Measurements from ENCODE around the gene ZNF813.
"Not testable (repeated sequence)": the region's sequence is repeated elsewhere in the genome, so short reads cannot be mapped to it uniquely, and the experiment has no call there.

The ZNF813 gene

DNA sequence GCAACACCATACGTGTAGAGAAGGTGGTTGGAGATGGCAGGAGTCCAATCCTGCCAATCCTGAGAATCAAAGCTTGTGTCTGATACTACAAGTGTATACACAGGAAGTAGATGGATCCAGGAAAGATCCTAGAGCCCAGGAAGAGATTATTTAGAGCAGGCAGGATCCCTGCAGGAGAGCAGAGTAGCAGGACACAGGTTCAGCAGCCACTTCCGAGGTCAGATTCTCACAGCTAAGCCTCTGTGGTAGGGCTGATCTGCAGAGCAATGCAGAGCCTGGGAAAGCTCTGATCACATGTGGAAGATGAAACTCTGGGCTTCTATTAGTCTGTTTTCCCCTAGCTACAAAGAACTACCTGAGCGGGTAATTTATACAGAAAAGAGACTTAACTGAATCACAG, 41.9 kb downstream of the ZNF813 start:
- Histone ChIP-seq H3K9me3 (ENCODE audit: control insufficient read depth, insufficient read depth, low read length) (no peaks in the 10 kb centered on the region), H3K27me3 (ENCODE audit: control insufficient read depth, insufficient read depth, low read length) (no peaks in the 10 kb centered on the region), H3K4me3 (ENCODE audit: low read depth, low read length) (no peak overlapping the region), H3K27ac (ENCODE audit: low read depth, low read length) (no peak overlapping the region), H3K36me3 (ENCODE audit: control insufficient read depth, insufficient read depth, low read length) (no peaks in the 10 kb centered on the region), H3K9ac (ENCODE audit: low read depth, low read length) (no peak overlapping the region), H3K4me1 (ENCODE audit: control insufficient read depth, insufficient read depth, low read length) (peaks cover 6% of the 10 kb centered on the region)

DNA sequence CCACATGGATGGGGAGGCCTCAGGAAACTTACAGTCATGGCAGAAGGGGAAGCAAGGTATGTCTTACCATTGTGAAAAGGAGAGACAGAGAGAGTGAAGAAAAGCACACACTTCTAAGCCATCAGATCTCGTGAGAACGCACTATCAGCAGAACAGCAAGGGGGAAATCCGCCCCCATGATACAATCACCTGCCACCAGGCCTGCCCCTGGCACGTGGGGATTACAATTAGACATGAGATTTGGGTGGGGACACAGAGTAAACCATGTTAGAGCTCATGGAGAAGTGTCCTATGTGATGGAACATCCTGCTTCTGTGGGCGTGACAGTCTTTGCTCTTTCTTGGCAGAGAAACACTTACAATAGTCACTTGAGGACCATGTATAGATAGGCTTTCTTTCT, 42.3 kb downstream of the ZNF813 start:
- H3K4me3 ChIP-seq (ENCODE audit: low read depth, low read length): no peak overlapping the region
- no peak overlapping the region for H3K9ac ChIP-seq (ENCODE audit: low read depth, low read length)
- no peak overlapping the region for H3K27ac ChIP-seq (ENCODE audit: low read depth, low read length)
- H3K36me3 ChIP-seq (ENCODE audit: control insufficient read depth, insufficient read depth, low read length): no peaks in the 10 kb centered on the region
- no peaks in the 10 kb centered on the region for H3K9me3 ChIP-seq (ENCODE audit: control insufficient read depth, insufficient read depth, low read length)
- H3K27me3 ChIP-seq (ENCODE audit: control insufficient read depth, insufficient read depth, low read length): no peaks in the 10 kb centered on the region
- 0 out of 2 replicates have a peak, but pooled peaks cover 2% of the 10 kb centered on the region for H3K4me1 ChIP-seq (ENCODE audit: control insufficient read depth, insufficient read depth, low read length)

DNA sequence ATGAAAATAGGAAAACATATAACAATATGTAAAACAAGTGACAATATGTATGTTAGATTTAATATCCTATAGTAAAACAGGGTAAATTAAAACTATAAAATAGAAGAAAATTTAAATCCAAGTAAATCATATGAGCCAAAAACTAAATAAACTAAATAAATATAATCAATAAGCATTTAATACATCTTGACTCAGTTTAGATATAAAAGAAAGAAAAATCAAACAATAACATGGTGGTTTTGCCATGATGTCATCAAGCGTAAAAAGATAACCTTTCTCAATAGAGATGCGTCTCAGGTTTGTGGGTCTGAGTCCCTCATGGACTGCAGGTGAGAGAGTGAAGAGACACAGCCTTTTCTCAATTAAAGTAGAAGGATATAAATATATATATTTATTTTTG, 43.8 kb downstream of the ZNF813 start:
- H3K9me3 ChIP-seq (ENCODE audit: control insufficient read depth, insufficient read depth, low read length): no peaks in the 10 kb centered on the region
- no peak overlapping the region for H3K4me3 ChIP-seq (ENCODE audit: low read depth, low read length)
- 0 out of 2 replicates have a peak, but pooled peaks cover 2% of the 10 kb centered on the region for H3K4me1 ChIP-seq (ENCODE audit: control insufficient read depth, insufficient read depth, low read length)
- no peak overlapping the region for H3K27ac ChIP-seq (ENCODE audit: low read depth, low read length)
- H3K9ac ChIP-seq (ENCODE audit: low read depth, low read length): no peak overlapping the region
- H3K36me3 ChIP-seq (ENCODE audit: control insufficient read depth, insufficient read depth, low read length): no peaks in the 10 kb centered on the region
- no peaks in the 10 kb centered on the region for H3K27me3 ChIP-seq (ENCODE audit: control insufficient read depth, insufficient read depth, low read length)

DNA sequence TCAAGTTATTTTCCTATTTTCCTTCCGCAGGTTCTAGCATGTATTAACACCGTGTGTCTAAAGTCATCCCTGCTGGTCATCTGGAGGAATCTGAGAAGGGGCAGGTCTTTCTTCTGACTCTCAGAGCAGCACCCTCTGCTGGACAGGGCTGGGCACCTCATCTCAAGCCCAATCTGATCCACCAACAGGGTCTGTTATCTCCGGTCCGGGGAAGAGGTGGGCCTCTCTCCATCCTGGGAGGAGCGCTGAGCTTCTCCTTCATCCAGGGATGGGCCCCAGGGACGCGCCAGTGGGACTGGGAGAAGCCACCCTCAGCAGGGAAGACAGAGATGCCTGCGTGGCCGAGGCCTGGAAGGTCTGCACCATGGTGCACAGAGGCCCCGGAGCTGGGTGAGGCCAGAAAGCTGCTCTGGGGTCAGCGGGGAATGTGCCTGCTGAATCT, 44.4 kb downstream of the ZNF813 start:
- no peak overlapping the region for H3K4me3 ChIP-seq (ENCODE audit: low read depth, low read length)
- H3K4me1 ChIP-seq (ENCODE audit: control insufficient read depth, insufficient read depth, low read length): 0 out of 2 replicates have a peak, but pooled peaks cover 2% of the 10 kb centered on the region
- no peaks in the 10 kb centered on the region for H3K9me3 ChIP-seq (ENCODE audit: control insufficient read depth, insufficient read depth, low read length)
- no peaks in the 10 kb centered on the region for H3K27me3 ChIP-seq (ENCODE audit: control insufficient read depth, insufficient read depth, low read length)
- H3K36me3 ChIP-seq (ENCODE audit: control insufficient read depth, insufficient read depth, low read length): no peaks in the 10 kb centered on the region
- no peak overlapping the region for H3K27ac ChIP-seq (ENCODE audit: low read depth, low read length)
- no peak overlapping the region for H3K9ac ChIP-seq (ENCODE audit: low read depth, low read length)

DNA sequence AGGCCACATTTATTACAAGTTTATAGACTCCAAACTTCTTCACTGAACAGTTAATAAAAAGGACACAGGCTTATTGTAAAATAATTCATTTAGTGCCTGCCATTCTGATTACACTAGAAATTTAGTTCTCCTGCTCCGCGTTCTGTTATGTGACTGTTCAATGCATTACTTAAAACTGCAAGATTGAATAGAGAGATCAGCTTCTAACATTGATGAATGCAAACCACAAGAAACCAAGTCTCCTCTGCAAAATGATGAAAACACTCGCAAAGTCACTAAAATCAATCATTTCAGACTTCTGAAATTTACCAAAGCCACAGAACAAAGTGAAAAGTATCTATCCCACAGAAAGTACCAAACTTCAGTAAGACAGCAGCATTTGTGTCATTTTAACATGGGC, 47.5 kb downstream of the ZNF813 start:
- H3K27me3 ChIP-seq (ENCODE audit: control insufficient read depth, insufficient read depth, low read length); H3K36me3 ChIP-seq (ENCODE audit: control insufficient read depth, insufficient read depth, low read length); H3K27ac ChIP-seq (ENCODE audit: low read depth, low read length); H3K9me3 ChIP-seq (ENCODE audit: control insufficient read depth, insufficient read depth, low read length); H3K9ac ChIP-seq (ENCODE audit: low read depth, low read length); H3K4me1 ChIP-seq (ENCODE audit: control insufficient read depth, insufficient read depth, low read length); H3K4me3 ChIP-seq (ENCODE audit: low read depth, low read length): not testable (repeated sequence)

DNA sequence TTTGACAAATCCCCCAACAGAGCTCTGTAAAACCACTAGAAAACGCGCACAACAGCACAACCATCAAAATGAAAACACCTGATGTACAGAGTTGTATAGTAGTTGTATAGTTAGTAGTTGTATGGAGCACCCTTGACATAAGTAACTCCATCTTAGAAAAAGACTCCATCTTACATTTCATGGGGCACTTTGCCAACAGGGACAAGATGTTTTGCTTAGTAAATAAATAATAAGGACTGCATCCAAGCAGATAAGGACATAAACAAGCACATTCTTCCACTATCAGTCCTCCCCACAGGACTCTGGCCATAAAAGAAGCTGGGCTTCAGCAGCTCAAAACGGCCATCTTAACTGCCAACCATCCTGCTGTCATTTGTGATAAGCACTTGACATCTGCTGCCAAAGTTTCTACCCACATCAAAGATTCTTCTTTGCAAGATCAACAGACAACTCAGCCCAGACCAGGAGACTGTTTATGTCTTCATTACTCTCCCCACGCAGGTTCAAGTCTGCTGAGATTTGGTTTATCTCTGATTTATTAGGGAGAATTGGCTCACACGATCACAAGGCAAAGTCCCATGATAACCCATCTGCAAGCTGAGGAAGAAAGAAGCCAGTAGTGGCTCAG, 49.7 kb downstream of the ZNF813 start:
- H3K27ac ChIP-seq (ENCODE audit: low read depth, low read length): no peak overlapping the region
- H3K9me3 ChIP-seq (ENCODE audit: control insufficient read depth, insufficient read depth, low read length): no peaks in the 10 kb centered on the region; the same call in 1 of the 2 replicates
- H3K4me1 ChIP-seq (ENCODE audit: control insufficient read depth, insufficient read depth, low read length): peaks cover 2% of the 10 kb centered on the region; the same call in 1 of the 2 replicates
- H3K27me3 ChIP-seq (ENCODE audit: control insufficient read depth, insufficient read depth, low read length): no peaks in the 10 kb centered on the region
- no peak overlapping the region for H3K4me3 ChIP-seq (ENCODE audit: low read depth, low read length)
- H3K9ac ChIP-seq (ENCODE audit: low read depth, low read length): no peak overlapping the region
- H3K36me3 ChIP-seq (ENCODE audit: control insufficient read depth, insufficient read depth, low read length): no peaks in the 10 kb centered on the region

DNA sequence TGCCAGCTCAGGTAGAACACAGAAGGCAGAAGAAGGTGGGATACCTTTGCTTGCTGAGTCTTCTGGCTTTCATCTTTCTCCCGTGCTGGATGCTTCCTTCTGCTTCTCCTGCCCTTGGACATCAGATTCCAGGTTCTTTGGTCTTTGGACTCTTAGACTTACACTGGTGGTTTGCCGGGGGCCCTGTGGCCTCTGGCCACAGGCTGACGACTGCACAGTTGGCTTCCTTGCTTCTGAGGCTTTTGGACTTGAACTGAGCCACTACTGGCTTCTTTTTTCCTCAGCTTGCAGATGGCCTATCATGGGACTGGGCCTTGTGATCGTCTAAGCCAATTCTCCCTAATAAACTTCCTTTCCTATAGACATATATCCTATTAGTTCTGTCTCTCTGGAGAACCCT, 50.6 kb downstream of the ZNF813 start:
- Histone ChIP-seq H3K36me3 (ENCODE audit: control insufficient read depth, insufficient read depth, low read length) (peaks cover 9% of the 10 kb centered on the region), H3K9me3 (ENCODE audit: control insufficient read depth, insufficient read depth, low read length) (no peaks in the 10 kb centered on the region; the same call in 1 of the 2 replicates), H3K27me3 (ENCODE audit: control insufficient read depth, insufficient read depth, low read length) (no peaks in the 10 kb centered on the region), H3K4me1 (ENCODE audit: control insufficient read depth, insufficient read depth, low read length) (peaks cover 2% of the 10 kb centered on the region; the same call in 1 of the 2 replicates), H3K27ac (ENCODE audit: low read depth, low read length) (no peak overlapping the region), H3K9ac (ENCODE audit: low read depth, low read length) (no peak overlapping the region), H3K4me3 (ENCODE audit: low read depth, low read length) (no peak overlapping the region)

DNA sequence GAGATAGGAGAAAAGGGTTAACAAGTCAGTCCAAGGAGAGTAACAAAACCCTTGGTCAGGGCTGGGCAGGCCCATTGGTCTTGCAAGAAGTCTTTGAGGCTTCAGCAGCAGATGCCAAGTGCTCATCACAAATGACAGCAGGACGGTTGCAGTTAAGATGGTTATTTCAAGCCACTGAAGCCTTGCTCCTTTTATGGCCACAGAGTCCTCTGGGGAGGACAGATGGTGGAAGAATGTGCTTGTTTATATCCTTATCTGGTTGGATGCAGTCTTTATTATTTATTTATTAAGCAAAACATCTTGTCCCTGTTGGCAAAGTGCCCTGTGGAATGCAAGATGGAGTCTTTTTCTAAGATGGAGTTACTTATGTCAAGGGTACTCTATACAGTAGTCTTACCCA, 51.2 kb downstream of the ZNF813 start:
- H3K36me3 ChIP-seq (ENCODE audit: control insufficient read depth, insufficient read depth, low read length): peaks cover 15% of the 10 kb centered on the region
- peaks cover 2% of the 10 kb centered on the region; the same call in 1 of the 2 replicates for H3K4me1 ChIP-seq (ENCODE audit: control insufficient read depth, insufficient read depth, low read length)
- no peak overlapping the region for H3K4me3 ChIP-seq (ENCODE audit: low read depth, low read length)
- no peak overlapping the region for H3K27ac ChIP-seq (ENCODE audit: low read depth, low read length)
- H3K27me3 ChIP-seq (ENCODE audit: control insufficient read depth, insufficient read depth, low read length): no peaks in the 10 kb centered on the region
- no peaks in the 10 kb centered on the region; the same call in 1 of the 2 replicates for H3K9me3 ChIP-seq (ENCODE audit: control insufficient read depth, insufficient read depth, low read length)
- no peak overlapping the region for H3K9ac ChIP-seq (ENCODE audit: low read depth, low read length)

DNA sequence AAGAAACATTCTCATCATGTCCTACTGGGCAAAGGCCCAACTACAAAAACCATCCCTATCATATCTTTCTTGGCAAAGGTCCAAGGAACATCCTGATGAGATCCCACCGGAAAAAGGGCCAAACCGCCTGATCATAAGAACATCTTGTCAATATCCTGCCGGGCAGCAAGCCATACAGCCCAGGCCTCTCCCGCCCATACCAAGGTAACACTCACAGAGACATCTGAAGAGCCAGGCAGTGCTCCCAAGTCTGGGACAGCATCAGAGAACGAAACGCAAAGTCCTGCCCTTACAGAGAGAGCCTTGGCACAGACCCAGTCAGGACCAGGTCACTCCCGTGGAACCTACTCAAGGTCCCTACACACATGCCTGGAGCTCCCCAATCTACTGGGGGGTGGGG, 51.9 kb downstream of the ZNF813 start:
- no peak overlapping the region for H3K27ac ChIP-seq (ENCODE audit: low read depth, low read length)
- H3K9ac ChIP-seq (ENCODE audit: low read depth, low read length): no peak overlapping the region
- no peaks in the 10 kb centered on the region; the same call in 1 of the 2 replicates for H3K9me3 ChIP-seq (ENCODE audit: control insufficient read depth, insufficient read depth, low read length)
- no peak overlapping the region for H3K4me3 ChIP-seq (ENCODE audit: low read depth, low read length)
- peaks cover 15% of the 10 kb centered on the region for H3K36me3 ChIP-seq (ENCODE audit: control insufficient read depth, insufficient read depth, low read length)
- no peaks in the 10 kb centered on the region for H3K27me3 ChIP-seq (ENCODE audit: control insufficient read depth, insufficient read depth, low read length)
- H3K4me1 ChIP-seq (ENCODE audit: control insufficient read depth, insufficient read depth, low read length): peaks cover 2% of the 10 kb centered on the region; the same call in 1 of the 2 replicates

DNA sequence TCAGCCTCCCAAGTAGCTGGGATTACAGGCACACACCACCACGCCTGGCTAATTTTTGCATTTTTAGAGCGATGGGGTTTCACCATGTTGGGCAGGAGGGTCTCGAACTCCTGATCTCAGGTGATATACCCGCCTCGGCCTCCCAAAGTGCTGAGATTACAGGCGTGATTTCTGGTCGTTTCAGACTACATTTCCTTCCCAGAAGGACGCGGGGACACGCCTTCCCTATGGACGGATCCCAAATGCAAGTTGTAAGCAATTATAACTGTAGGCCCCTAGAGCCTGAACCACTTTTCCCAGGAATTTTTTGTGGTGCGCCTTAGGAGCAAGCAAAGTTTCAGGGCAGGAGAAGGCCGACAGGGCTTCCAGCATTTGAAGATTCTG, 52.6 kb downstream of the ZNF813 start:
- H3K27me3 ChIP-seq (ENCODE audit: control insufficient read depth, insufficient read depth, low read length): no peaks in the 10 kb centered on the region
- H3K4me3 ChIP-seq (ENCODE audit: low read depth, low read length): peak overlapping the region; percentile 80
- peak overlapping the region; percentile 22; the same call in 1 of the 2 replicates for H3K9ac ChIP-seq (ENCODE audit: low read depth, low read length)
- H3K36me3 ChIP-seq (ENCODE audit: control insufficient read depth, insufficient read depth, low read length): peaks cover 15% of the 10 kb centered on the region
- peak overlapping the region; percentile 76 for H3K27ac ChIP-seq (ENCODE audit: low read depth, low read length)
- H3K4me1 ChIP-seq (ENCODE audit: control insufficient read depth, insufficient read depth, low read length): peaks cover 2% of the 10 kb centered on the region; the same call in 1 of the 2 replicates
- no peaks in the 10 kb centered on the region; the same call in 1 of the 2 replicates for H3K9me3 ChIP-seq (ENCODE audit: control insufficient read depth, insufficient read depth, low read length)

DNA sequence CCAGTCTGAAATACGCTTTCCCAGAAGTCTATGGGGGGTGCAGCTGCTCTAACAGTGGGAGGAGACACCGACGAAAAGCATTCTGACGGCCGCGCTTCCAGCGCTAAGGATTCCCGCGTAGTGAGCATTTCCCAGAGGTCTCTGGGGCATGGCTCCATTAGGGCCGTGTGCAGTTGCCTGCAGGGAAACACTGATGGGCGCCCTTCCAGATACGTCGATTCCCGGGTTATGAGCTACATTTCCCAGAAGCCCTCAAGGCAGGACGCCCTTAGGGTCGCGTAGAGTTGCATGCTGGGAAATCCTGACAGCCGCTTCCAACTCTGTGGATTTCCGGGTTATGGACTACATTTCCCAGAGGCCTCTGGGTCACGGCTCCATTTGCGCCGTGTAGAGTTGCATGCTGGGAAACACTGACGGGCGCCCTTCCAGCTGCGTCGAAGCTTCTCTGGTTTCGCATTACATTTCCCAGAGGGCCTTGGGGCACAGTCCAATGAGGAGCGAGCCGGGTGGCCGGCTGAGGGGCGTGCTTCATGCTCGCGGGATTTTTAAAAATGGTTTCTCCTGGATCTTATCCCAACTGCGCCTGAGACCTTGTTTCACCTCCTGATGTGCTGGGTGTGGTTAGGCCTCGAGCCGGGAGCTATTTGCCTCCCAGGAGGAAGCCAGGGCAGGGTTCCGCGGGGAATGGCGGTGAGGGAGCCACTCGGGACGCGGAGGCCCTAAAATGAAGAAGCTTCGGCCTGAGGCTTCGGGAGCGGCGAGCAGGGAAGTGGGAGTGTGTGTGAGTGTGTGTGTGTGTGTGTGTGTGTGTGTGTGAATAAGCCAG, 53.2 kb downstream of the ZNF813 start:
- Histone ChIP-seq H3K36me3 (ENCODE audit: control insufficient read depth, insufficient read depth, low read length) (peaks cover 19% of the 10 kb centered on the region), H3K4me1 (ENCODE audit: control insufficient read depth, insufficient read depth, low read length) (peaks cover 2% of the 10 kb centered on the region; the same call in 1 of the 2 replicates), H3K4me3 (ENCODE audit: low read depth, low read length) (peak overlapping the region; percentile 80), H3K27me3 (ENCODE audit: control insufficient read depth, insufficient read depth, low read length) (no peaks in the 10 kb centered on the region), H3K9ac (ENCODE audit: low read depth, low read length) (peak overlapping the region; percentile 56; the same call in 1 of the 2 replicates), H3K27ac (ENCODE audit: low read depth, low read length) (peak overlapping the region; percentile 76), H3K9me3 (ENCODE audit: control insufficient read depth, insufficient read depth, low read length) (peaks cover 2% of the 10 kb centered on the region; the same call in 1 of the 2 replicates)

All from HUES48 (cell line).